Liver (tissue), 9 donors: ENCODE measurements around the gene PHTF1. TPM values are rescaled to one million over a fixed set of nuclear protein-coding genes. Genes with fewer than 3 reads are reported as not detected.

Experiments
- DNase-seq: peaks from one replicate; pipeline ENCODE4 v3.0.0-alpha.2; 2017; ENCODE audit warnings: low spot score
- H3K27ac ChIP-seq, 2 donors: one replicate each; pipeline ENCODE4 v1.7.0; 2013; ENCODE audit warnings: inconsistent platforms in 2 of 2, low read length in 2 of 2, control low read depth in 1 of 2, low read depth in 1 of 2, mild to moderate bottlenecking in 1 of 2
- H3K27me3 ChIP-seq, 4 donors: one replicate each; pipeline versions ENCODE4 v1.6.1 to v1.7.0; 2013; ENCODE audit warnings: low read length in 3 of 4, inconsistent platforms in 1 of 4, mild to moderate bottlenecking in 1 of 4, moderate library complexity in 1 of 4; ENCODE audit not compliant: control insufficient read depth in 4 of 4, insufficient read depth in 4 of 4
- H3K36me3 ChIP-seq, 4 donors: one replicate each; pipeline versions ENCODE4 v1.6.1 to v1.7.0; 2013; ENCODE audit warnings: low read length in 3 of 4, mild to moderate bottlenecking in 3 of 4, low read depth in 1 of 4, moderate library complexity in 1 of 4; ENCODE audit not compliant: control insufficient read depth in 4 of 4, insufficient read depth in 3 of 4
- H3K4me1 ChIP-seq, 4 donors: one replicate each; pipeline versions ENCODE4 v1.6.1 to v1.7.0; 2013; ENCODE audit warnings: low read length in 3 of 4, mild to moderate bottlenecking in 3 of 4, moderate library complexity in 1 of 4; ENCODE audit not compliant: control insufficient read depth in 4 of 4, insufficient read depth in 4 of 4
- H3K4me3 ChIP-seq, 3 donors: one replicate each; pipeline versions ENCODE4 v1.6.1 to v1.7.0; 2013; ENCODE audit warnings: low read length in 3 of 3, control low read depth in 1 of 3, low read depth in 1 of 3, mild to moderate bottlenecking in 1 of 3
- H3K9ac ChIP-seq, 2 donors: one replicate each; pipeline ENCODE4 v1.7.0; 2013; ENCODE audit warnings: low read length in 2 of 2, mild to moderate bottlenecking in 2 of 2, moderate library complexity in 2 of 2, control low read depth in 1 of 2, low read depth in 1 of 2
- H3K9me3 ChIP-seq, 4 donors: one replicate each; pipeline versions ENCODE4 v1.6.1 to v1.7.0; 2013; ENCODE audit warnings: low read length in 3 of 4; ENCODE audit not compliant: control insufficient read depth in 4 of 4
- EGR1 ChIP-seq, 2 donors: IDR thresholded peaks; 2 replicates each; pipeline ENCODE4 v1.6.1; 2016 to 2018; ENCODE audit warnings: antibody characterized with exemption in 2 of 2, low read depth in 2 of 2
- FOXA2 ChIP-seq: IDR thresholded peaks from 2 replicates; pipeline ENCODE4 v1.6.1; 2016; ENCODE audit warnings: antibody characterized with exemption
- HNF4A ChIP-seq, 2 donors: conservative IDR thresholded peaks; 2 replicates each; pipeline ENCODE4 v1.6.1; 2016; ENCODE audit warnings: antibody characterized with exemption in 2 of 2, mild to moderate bottlenecking in 2 of 2
- HNF4G ChIP-seq: IDR thresholded peaks from 2 replicates; pipeline ENCODE4 v1.6.1; 2016; ENCODE audit warnings: antibody characterized with exemption
- JUND ChIP-seq, 2 donors: IDR thresholded peaks; 2 replicates each; pipeline ENCODE4 v1.6.1; 2016; ENCODE audit warnings: antibody characterized with exemption in 2 of 2
- NR2F2 ChIP-seq: IDR thresholded peaks from 2 replicates; pipeline ENCODE4 v1.6.1; 2016; ENCODE audit warnings: antibody characterized with exemption
- RXRA ChIP-seq, 2 donors: IDR thresholded peaks; 2 replicates each; pipeline ENCODE4 v1.6.1; 2017 to 2018; ENCODE audit warnings: antibody characterized with exemption in 2 of 2, mild to moderate bottlenecking in 1 of 2
- TAF1 ChIP-seq: conservative IDR thresholded peaks from 2 replicates; pipeline ENCODE4 v1.6.1; 2016; ENCODE audit warnings: antibody characterized with exemption, mild to moderate bottlenecking
- YY1 ChIP-seq: IDR thresholded peaks from 2 replicates; pipeline ENCODE4 v1.6.1; 2016; ENCODE audit warnings: antibody characterized with exemption, mild to moderate bottlenecking
- WGBS: extraction: QIAGEN DNeasy Blood & Tissue Kit; methylation state at CpG from one replicate; pipeline ENCODE4 v1.1.7; 2013; 5-methylcytosine and 5-hydroxymethylcytosine counted together
- polyA plus RNA-seq, 2 donors: library from polyadenylated mRNA; stranded (reverse) in 1 of 2; unstranded in 1 of 2; fragments of 200-250 nt in 1 of 2; fragments of >200 nt in 1 of 2; fragmentation: Nextera tagmentation in 1 of 2; extraction: Ambion mirVana in 1 of 2; gene quantifications; one replicate each; pipeline versions ENCODE4 v1.2.1 to v1.2.3, GENCODE V29; 2013 to 2015
- total RNA-seq, 2 donors: library from RNA; depleted of rRNA; stranded (reverse); fragments of >200 nt; gene quantifications; one replicate each; pipeline ENCODE4 v1.2.3, GENCODE V29; 2014
- TF ChIP-seq, protein P1 (sequence below): IDR thresholded peaks from 2 replicates; pipeline ENCODE4 v1.6.1; 2016; ENCODE audit warnings: antibody characterized with exemption
- TF ChIP-seq, protein P2 (sequence below): fragments of 150-350 bp; IDR thresholded peaks from 2 replicates; pipeline ENCODE4 v1.5.1; 2017; ENCODE audit warnings: improper control_type of control experiment, low read depth, low read length; ENCODE audit not compliant: missing input control
- TF ChIP-seq, protein P3 (sequence below): IDR thresholded peaks from 2 replicates; pipeline ENCODE4 v1.6.1; 2016; ENCODE audit warnings: antibody characterized with exemption, mild to moderate bottlenecking
- TF ChIP-seq, protein P4 (sequence below): IDR thresholded peaks from 2 replicates; pipeline ENCODE4 v1.6.1; 2016; ENCODE audit warnings: antibody characterized with exemption
- donor health status: healthy.
- donor health status: healthy.
- donor health status: healthy.
- donor health status: healthy.
- donor health status: healthy.

Gene PHTF1
- total and polyA plus RNA-seq, 4 donors: 3.2 to 14.0 (median 7.3) TPM

DNA sequence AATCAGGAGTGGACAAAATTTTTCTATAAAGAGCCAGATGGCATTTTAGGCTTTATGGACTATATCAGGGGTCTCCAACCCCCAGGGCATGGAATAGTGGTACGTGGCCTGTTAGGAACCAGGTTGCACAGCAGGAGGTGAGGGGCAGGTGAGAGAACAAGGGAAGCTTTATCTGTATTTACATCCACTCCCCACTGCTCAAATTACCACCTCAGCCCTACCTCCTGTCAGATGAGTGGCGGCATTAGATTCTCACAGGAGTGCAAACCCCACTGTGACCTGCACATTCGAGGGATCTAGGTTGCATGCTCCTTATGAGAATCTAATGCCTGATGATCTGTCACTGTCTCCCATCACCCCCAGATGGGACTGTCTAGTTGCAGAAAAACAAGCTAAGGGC is 13.9 kb downstream of the PHTF1 start:
- TF ChIP-seq YY1 (no peak), RXRA (IDR thresholded peaks at IDR 0.05) (no peak)
- TF ChIP-seq, protein P1, sequence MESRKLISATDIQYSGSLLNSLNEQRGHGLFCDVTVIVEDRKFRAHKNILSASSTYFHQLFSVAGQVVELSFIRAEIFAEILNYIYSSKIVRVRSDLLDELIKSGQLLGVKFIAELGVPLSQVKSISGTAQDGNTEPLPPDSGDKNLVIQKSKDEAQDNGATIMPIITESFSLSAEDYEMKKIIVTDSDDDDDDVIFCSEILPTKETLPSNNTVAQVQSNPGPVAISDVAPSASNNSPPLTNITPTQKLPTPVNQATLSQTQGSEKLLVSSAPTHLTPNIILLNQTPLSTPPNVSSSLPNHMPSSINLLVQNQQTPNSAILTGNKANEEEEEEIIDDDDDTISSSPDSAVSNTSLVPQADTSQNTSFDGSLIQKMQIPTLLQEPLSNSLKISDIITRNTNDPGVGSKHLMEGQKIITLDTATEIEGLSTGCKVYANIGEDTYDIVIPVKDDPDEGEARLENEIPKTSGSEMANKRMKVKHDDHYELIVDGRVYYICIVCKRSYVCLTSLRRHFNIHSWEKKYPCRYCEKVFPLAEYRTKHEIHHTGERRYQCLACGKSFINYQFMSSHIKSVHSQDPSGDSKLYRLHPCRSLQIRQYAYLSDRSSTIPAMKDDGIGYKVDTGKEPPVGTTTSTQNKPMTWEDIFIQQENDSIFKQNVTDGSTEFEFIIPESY: no peak
- TF ChIP-seq, protein P2, sequence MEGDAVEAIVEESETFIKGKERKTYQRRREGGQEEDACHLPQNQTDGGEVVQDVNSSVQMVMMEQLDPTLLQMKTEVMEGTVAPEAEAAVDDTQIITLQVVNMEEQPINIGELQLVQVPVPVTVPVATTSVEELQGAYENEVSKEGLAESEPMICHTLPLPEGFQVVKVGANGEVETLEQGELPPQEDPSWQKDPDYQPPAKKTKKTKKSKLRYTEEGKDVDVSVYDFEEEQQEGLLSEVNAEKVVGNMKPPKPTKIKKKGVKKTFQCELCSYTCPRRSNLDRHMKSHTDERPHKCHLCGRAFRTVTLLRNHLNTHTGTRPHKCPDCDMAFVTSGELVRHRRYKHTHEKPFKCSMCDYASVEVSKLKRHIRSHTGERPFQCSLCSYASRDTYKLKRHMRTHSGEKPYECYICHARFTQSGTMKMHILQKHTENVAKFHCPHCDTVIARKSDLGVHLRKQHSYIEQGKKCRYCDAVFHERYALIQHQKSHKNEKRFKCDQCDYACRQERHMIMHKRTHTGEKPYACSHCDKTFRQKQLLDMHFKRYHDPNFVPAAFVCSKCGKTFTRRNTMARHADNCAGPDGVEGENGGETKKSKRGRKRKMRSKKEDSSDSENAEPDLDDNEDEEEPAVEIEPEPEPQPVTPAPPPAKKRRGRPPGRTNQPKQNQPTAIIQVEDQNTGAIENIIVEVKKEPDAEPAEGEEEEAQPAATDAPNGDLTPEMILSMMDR: no peak
- Histone ChIP-seq H3K27ac (no peak overlapping the region), H3K4me1 (peaks cover 4 to 13% (median 7%) of the 10 kb centered on the region in 4 donors), H3K27me3 (no peaks in the 10 kb centered on the region), H3K9ac (no peak overlapping the region), H3K4me3 (no peak overlapping the region), H3K36me3 (peaks cover 3 to 9% (median 7%) of the 10 kb centered on the region in 4 donors), H3K9me3 (no peaks in the 10 kb centered on the region)
- DNase-seq: no peak
- WGBS: 90% methylated on average over 3 of the region's 3 CpGs

DNA sequence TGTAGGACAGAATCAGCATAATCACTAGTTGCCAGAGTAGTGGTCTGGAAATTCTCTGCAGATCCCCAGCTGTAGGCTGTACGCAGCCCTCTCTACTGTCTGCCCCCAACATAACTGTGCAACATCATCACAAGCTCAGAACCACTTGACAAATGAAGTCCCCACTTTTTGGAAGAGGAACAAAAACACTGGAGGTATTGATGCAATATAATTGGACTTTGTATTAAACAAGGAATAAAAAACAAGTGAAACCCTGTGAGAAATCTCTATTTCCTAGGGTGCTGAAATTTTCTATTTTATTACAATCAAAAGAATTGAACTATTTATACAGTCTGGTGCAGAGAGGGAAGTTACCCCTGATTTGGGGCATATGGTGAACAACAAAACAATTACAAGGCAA is 15.2 kb downstream of the PHTF1 start:
- H3K27ac ChIP-seq: no peak overlapping the region
- WGBS: 94% methylated on average over 1 of the region's 1 CpG
- no peak overlapping the region for H3K4me3 ChIP-seq
- H3K36me3 ChIP-seq: peaks cover under 1 to 4% (median 2%) of the 10 kb centered on the region in 4 donors
- no peaks in the 10 kb centered on the region for H3K27me3 ChIP-seq
- DNase-seq: no peak
- H3K9ac ChIP-seq: no peak overlapping the region
- peak; percentile 50 for TF ChIP-seq HNF4G
- peak; percentile 57 to 77 for TF ChIP-seq HNF4A (conservative IDR thresholded peaks at IDR 0.05)
- no peak for TF ChIP-seq FOXA2
- no peak for TF ChIP-seq RXRA (IDR thresholded peaks at IDR 0.05)
- no peak for TF ChIP-seq EGR1 (IDR thresholded peaks at IDR 0.05; ENCODE audit: low read depth in 2 of 2)
- TF ChIP-seq TAF1: no peak
- TF ChIP-seq NR2F2: no peak
- TF ChIP-seq, protein P3, sequence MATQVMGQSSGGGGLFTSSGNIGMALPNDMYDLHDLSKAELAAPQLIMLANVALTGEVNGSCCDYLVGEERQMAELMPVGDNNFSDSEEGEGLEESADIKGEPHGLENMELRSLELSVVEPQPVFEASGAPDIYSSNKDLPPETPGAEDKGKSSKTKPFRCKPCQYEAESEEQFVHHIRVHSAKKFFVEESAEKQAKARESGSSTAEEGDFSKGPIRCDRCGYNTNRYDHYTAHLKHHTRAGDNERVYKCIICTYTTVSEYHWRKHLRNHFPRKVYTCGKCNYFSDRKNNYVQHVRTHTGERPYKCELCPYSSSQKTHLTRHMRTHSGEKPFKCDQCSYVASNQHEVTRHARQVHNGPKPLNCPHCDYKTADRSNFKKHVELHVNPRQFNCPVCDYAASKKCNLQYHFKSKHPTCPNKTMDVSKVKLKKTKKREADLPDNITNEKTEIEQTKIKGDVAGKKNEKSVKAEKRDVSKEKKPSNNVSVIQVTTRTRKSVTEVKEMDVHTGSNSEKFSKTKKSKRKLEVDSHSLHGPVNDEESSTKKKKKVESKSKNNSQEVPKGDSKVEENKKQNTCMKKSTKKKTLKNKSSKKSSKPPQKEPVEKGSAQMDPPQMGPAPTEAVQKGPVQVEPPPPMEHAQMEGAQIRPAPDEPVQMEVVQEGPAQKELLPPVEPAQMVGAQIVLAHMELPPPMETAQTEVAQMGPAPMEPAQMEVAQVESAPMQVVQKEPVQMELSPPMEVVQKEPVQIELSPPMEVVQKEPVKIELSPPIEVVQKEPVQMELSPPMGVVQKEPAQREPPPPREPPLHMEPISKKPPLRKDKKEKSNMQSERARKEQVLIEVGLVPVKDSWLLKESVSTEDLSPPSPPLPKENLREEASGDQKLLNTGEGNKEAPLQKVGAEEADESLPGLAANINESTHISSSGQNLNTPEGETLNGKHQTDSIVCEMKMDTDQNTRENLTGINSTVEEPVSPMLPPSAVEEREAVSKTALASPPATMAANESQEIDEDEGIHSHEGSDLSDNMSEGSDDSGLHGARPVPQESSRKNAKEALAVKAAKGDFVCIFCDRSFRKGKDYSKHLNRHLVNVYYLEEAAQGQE: peak; percentile 20
- TF ChIP-seq JUND (IDR thresholded peaks at IDR 0.05): no peak
- TF ChIP-seq, protein P4, sequence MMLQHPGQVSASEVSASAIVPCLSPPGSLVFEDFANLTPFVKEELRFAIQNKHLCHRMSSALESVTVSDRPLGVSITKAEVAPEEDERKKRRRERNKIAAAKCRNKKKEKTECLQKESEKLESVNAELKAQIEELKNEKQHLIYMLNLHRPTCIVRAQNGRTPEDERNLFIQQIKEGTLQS: no peak
- H3K9me3 ChIP-seq: no peaks in the 10 kb centered on the region
- H3K4me1 ChIP-seq: peaks cover 4 to 13% (median 7%) of the 10 kb centered on the region in 4 donors
